Measurements from ENCODE around the gene SLC9A9. TPM values are rescaled to one million over a fixed set of nuclear protein-coding genes. Genes with fewer than 3 reads are reported as not detected.

SLC9A9 gene
- total RNA-seq, 1 experiment from 2014 or later = 1.5 TPM

DNA sequence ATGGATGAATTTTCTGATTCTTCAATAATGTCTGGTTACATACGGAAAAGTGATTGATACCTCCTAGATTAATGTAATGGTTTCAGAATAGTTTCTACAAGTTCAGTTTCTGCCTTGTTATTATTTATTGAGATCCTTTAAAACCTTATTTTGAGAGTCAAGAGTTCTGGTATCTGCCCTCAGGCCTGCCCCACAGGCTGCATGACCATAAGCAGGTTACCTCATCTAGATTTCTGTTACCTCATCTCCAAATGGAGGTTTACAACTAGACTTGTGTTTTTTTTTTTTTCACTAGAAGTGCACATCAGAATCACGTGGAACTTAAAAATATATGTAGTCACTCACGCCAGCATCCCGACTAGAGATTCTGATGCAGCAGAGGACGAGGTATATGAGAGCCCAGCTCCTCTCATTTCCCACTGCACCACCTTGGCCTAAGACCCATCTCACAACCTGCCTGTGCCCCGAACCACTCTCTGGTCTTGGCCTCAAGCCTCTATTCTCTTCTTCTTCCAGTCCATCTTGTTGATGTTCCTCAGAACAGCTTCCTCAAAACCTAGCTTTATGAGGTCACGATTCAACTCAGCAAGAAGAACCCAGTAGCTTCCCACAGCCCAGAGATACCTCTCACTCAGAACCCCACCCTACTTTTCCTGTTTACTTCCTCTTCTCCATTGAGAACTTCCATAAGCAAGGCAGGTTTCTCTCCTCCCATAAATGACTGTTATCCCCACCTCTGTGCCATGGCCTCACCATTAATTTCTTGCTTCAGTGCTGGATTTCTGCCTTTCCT, 375.3 kb downstream of the SLC9A9 start:
- no peak for DNase-seq (ENCODE audit: low read depth)

DNA sequence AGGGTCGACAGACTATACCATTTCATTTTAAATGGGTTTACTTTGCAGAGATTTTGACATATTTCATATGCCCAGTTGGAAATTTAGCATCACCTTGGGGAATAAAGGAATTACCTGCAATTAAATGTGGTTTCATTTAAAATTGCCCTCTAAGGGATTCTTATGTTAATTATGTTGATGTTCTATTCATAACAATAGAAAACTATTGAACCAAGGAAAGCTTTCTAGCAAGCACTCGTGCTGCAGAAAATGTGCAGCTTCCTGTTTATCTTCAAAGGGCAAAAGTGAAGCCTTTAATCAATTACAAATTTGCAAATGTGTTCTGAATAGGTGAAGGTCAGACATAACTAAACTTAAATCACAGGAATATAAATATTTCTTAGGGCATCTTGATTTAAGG, 376.6 kb downstream of the SLC9A9 start:
- no peak for DNase-seq (ENCODE audit: low read depth)

DNA sequence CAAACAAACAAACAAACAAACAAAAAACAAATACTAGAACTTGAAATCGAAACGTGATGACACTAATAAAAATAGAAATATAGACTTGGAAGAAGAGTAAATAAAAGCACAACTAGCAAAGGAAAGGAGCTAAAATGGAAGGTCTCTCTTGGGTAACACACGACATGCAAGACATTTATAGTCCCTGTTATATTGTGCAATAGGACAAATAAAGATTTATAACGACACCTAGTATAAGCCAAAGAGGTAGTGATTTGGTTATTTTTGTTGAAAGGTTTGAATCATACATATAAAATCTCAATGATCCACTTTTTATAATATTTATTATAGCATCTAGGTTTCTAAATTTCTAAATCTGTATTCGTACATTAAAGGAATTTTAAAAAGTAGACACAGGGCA, 379.1 kb downstream of the SLC9A9 start:
- DNase-seq (ENCODE audit: low read depth) = no peak

DNA sequence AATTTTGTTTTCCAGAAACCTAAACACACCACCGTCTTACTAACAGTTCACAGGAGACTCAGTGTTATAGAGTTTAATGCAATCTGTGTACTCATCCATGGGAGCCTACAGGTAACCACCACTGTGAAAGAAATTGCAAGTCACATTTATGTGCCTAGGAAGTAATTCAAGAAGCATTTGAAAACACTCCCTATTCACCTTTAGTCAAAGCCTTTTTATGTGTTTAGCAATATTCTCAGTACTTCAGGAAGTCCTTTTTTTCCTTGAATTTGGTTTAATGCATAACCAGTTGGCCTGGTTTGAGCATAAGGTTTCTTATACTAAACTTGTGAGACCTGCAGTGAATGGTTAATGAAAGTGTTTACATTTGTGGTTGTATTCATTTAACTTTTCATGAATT, 382.6 kb downstream of the SLC9A9 start:
- DNase-seq (ENCODE audit: low read depth) = no peak

DNA sequence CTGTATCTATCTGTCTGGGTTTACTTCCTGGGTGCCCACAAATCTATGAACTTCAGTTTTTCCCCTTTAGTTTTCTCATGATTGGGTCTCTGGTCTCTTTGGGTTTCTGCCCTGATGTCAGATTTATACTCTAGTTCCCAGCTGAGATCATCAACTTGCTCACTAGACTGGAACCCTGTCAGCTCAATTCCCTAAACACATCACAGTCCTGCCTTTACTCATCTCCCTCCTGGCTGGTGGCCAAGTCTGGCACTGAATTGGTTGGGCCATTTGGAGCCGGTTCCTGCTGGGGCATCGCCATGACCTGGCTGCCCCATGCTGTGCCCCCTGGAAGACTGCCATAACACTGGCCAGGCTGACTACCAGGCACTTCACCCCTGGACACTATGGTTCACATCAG, 383.4 kb downstream of the SLC9A9 start:
- peak; percentile 66 for DNase-seq (ENCODE audit: low read depth)

DNA sequence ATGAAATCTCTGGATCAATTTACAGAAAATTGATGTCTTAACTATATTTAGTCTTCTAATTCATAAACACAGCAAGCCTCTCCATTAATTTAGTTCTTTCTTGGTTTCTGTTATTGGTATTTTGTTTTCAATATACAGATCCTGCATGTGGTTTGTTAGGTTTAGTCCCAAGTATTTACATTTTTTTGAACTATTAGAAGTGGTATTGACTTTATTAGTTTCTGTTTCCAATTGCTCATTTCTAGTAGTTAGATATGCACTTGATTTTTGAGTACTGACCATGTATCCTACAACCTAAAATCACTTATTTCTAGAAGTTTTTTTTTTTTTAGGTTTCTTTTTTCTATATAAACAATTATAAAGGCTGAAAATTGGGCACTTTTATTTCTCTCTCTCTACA, 392.8 kb downstream of the SLC9A9 start:
- DNase-seq (ENCODE audit: low read depth) = no peak

DNA sequence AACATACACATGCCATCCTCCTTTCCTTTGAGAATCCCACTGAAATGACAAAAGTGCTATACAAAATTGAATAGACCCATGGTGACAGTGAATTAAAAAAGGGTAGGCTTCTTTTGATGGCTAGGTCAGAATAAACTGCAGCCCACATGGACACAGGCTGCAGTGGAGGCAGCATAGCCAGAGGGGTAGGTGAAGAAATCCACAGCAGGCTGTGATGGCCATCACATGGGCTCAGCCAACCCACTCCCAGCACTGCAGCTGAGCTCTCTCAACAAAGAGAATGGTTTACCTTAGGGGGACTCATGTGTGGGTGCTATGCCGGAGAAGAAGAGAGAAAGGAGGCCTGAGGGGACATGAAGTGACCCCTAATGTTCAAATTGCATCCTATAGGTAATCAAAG, 397.6 kb downstream of the SLC9A9 start:
- no peak for DNase-seq (ENCODE audit: low read depth)

DNA sequence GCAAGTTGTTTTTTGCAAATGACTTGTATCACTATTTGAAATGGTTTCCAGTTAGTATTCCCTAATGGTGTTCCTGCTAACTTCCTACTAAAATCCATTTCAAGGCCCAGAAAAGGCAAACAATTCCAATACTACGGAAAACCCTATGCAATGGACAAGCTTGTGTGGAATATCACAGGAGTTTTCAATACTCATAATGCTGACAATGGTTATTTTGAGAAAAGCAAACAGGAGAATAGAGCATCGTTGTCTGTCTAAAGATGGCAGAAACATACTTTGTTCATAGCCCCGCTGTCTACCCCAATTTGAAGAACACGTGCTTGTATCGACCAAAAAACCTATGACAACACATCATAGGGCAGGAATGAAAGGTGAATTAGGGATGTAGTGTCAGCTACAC, 400.8 kb downstream of the SLC9A9 start:
- no peak for DNase-seq (ENCODE audit: low read depth)

DNA sequence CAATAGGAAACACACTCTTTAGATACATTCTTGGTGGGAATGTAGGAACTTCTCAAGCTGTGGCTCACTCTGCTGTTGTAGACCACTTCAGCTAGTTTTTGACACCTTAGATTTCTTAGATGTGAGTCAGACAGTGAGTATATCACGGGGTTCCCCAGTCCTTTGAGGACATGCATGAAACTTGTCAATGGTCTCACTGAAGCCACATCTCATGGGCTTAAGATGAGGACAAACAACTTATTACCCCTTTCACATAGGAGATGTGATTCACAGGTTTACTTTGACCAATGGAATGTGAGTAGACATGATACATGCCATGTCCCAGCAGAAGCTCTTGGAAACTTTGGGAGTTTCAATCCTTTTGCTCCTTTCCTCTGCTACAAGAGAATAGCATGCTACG, 403.1 kb downstream of the SLC9A9 start:
- DNase-seq (ENCODE audit: low read depth) = peak; percentile 84

DNA sequence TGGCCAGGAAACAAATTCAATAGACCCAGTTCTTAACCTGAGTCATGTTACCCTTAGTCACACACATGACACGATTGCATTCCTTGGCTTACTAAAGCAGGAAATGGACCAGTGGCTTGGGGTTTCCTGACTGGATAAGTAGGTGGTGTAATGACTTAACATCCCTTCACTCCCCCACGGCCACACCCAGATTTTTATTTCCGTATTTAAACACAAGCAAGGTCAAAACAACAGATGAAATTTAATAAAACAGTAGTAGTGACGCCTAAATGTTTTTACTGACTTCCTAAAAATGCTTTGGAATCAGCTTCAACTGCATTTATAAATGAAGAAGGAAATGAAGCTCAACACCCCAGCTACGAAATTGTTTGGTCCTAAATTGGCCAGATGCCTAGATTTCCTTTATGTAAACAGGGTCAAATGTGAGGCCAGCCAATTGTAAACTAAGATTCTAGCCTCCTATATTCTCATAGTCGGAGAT, 404.4 kb downstream of the SLC9A9 start:
- DNase-seq (ENCODE audit: low read depth) = peak; percentile 99

DNA sequence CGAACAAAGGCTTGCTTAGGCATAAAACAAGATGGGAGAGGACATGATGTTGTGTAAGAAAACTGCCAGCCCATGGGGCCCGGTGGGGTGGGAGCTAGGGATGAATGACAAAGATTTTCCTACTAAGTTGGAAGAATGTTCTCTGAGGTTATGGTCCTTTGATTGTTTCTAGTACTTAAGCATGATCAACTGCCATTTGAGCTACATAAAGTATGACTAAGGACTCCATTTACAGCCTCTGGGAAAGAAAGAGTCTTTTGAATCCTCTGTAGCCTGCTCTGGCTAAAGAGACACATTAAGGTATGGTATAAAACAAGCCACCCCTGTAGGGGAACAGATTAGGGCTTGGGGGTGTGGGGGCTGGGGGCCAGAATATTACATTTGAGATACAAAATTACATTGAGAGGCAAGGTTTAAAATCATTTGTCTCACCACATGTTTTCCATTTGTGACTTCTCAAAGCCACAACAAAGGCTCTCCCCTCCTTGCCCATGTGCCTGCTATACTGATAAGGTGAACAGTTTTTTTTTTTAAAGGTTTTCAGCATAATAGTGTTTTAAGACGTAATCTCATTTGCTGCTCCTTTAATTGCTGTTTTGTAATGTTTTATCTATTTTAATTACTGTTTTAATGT, 405.3 kb downstream of the SLC9A9 start:
- peak; percentile 47 for DNase-seq (ENCODE audit: low read depth)

DNA sequence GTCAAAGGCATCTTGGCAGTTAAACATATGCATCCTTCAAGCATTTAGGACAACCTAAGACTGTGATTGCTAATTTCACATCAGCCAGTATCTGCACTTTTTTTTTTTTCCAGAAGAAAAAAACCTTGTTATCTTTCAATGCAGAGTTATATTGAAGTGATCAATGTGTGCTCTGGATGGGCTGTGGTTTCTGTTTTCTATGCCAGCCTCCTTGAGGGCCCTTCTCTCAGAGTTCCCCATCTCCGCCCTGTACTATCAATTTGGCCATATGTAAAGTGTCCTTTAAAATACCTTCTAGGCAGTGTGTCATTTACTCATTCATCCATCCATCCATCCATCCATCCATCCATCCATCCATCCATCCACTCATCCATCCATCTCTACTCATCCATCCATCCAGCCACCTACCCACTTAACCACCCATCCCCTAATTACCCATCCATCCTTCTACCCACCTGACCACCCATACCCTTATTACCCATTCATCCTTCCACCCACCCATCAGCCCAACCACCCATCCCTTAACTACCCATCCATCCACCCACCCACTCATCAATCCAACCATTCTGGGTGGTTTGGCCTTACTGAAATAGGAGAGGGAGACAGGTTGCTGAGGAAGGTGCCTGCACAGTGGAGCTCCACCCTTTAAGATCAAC, 406.6 kb downstream of the SLC9A9 start:
- no peak for DNase-seq (ENCODE audit: low read depth)

DNA sequence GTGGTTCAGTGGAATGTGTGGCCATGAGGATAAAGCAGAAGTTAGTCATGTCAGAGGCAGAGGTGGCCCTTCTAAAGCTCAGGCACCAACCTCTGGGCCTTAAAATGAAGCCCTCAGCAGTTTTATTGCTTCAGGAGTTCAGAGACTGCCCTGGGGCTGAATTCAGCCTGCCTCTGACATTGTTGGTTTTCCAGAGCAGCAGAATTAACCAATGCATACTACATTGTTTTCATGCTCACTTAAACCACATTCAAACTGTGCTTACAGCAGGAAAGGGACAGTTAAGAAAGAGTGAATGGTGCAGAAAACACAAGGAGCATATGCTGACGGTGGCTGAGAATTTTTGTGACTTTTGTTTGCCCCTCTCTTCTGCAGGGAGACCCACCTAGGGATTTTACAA, 408.5 kb downstream of the SLC9A9 start:
- no peak for DNase-seq (ENCODE audit: low read depth)

DNA sequence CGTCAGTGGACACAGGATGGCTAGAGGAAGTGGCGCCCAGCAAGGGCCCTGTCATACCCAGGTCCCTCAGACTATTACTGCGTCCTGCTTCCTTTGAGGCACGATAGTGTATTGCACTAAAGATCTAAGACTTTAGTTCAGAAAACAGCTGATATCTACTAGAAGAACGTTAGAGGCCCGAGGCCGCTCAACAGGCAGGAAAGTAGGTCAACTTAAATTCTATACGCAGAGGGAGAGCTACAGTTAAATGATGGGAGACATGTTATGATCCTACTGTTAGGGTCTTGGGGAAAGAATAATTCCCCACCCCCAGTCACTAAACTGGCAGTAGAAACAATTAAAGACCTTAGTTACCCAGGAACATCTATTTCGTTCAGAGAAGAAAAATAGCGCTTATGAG, 410.9 kb downstream of the SLC9A9 start:
- DNase-seq (ENCODE audit: low read depth) = no peak

DNA sequence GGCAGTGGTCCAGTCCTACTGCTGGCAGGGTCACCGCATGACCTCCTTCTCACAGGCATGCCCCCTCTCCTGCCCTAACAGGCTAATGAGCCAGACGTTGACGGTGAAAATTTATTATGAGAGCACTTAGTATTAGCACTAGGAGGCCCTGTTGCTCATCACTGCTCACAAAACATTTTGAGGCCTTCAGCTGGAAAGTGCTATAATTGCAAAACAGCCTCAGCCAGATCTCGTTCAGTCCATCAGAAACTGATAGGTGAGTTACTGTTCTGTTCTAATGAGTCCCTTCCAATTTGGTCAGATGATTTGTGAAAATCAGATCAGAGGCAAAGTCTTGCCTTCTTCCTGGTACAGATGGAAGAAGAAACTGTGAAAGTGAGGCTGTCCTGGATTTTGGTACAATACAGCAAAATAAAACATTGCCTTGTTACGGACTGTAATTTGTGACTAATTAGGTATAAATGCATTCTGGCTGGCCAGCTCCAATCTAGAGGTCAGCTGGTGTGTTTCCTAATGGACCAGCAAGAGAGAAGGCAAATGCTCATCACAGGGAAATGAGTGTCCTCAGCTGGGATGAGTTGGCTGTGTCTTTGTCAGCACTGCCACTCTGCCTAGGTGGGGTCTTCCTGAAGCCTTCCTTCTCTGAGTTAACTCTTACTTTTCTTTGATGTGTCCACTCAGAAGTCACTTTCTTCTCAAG, 411.9 kb downstream of the SLC9A9 start:
- peak; percentile 38 for DNase-seq (ENCODE audit: low read depth)

DNA sequence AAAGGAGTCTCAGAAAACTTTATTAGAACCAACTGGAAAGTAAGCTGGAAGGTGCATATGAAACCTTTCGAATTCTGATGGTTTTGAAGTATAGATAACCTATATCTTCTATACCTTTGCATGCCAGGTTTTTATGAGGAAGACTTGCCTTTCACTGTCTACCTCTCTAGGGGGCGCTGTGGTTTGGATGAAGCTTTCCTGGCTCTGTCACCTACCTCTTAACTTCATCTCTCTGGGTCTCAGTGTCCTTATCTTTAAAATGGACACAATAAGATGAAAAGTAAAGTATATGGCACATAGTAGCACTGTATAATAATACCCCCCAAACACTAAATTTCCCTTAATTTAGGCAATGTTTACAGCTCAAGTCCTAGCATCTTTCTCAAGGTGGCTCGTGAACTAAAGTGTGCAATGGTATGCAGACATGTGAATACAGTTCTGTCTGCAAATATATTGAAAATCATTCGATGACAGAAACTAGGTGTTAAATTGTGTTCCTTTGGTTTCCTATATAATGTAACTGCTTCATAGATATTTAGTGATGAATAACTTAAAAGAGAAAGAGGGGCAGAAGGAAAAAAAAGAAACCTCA, 414.4 kb downstream of the SLC9A9 start:
- no peak for DNase-seq (ENCODE audit: low read depth)

DNA sequence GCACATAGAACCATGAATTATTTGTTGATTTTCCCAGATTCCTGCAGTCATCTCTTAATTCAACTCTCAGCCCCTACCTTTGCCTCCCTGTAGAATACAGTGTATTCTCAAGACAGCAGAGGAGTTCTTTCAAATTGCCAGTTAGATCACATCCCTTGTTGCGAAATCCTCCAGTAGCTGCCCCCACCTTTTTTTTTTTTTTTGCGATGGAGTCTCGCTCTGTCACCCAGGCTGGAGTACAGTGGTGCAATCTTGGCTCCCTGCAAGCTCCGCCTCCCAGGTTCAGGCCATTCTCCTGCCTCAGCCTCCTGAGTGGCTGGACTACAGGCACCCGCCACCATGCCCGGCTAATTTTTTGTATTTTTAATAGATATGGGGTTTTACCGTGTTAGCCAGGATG, 417.0 kb downstream of the SLC9A9 start:
- DNase-seq (ENCODE audit: low read depth) = peak; percentile 44

DNA sequence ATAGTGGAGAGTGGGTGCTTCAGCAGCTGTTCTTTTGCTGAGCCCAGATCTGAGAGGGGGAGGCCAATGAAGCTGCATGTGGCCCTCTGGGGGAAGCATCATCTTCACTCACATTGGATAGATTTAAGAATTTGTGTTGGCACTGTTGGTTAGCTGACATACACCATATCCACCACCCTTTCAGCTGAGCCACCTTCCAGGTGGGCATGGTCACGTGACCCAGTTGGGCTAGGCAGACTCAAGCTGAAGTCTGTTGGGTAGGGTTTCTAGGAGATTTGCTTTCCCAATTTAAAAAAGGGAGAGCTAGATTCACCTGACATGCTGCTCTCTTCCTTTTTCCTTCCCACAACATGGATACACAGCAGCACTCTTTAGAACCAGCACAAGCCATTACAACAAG, 417.7 kb downstream of the SLC9A9 start:
- no peak for DNase-seq (ENCODE audit: low read depth)

DNA sequence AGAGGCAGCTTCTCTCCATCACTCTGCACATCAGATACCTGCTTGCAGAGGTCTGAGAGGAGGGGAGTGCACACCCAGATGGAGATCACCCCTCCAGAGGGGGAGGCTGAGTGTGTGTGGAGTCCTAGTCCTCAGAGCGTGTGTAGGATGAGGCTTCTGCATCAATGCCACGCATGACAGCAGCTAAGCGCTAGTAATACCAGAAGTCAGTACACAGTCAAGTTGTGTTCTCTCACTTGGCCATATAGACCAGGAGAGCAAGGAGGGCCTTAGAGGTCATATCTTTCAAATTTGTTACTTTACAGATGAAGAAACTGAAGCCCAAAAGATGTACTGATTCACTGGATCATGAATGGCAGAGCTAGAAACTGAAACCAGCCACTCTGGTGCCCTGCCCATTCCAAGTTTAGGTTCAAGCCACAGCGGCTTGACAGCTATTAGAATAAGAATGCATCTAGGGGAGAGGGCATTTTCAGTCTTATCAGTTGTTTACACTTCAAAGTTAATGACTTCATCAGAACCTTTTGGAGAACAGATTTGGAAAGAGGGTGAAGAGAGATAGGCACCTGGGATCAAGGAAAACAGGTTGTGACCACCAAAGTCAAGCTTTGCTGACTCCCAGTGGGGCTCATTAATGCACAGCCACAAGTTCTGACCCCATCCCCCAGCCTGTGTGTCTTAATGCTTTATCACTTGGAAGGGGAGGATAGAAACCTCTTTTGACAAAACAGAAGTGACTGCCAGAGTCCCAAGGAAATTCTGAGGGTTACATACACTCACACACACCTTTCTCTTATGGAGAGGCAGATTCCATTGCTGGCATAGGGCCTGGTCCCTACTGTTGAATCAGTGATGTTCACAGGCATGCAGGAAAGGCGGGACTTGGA, 418.4 kb downstream of the SLC9A9 start:
- no peak for DNase-seq (ENCODE audit: low read depth)

DNA sequence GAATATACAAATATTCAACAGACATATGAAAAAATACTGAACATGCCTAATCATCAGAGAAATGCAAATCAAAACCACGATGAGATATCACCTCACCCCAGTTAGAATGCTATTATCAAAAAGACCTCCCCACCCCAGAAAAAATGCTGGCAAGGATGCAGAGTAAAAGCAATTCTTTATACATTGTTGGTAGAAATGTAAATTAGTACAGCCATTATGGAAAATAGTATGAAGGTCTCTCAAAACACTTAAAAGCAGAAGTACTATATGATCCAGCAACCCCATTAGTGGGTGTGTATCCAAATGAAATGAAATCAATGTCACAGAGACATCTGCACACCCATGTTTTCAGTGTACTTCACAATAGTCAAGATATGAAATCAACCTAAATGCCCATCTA, 420.0 kb downstream of the SLC9A9 start:
- no peak for DNase-seq (ENCODE audit: low read depth)
